GM13976 (cell line): ENCODE measurements around the gene GRID1.
A peak's percentile ranks its signal among the peaks of the same experiment; 100 is the strongest.

Experiments
- DNase-seq: peaks from one replicate; pipeline ENCODE4 v3.0.0; 2012; ENCODE audit warnings: low spot score
- in situ Hi-C: fragments of 300-500 bp; cut with MboI; formaldehyde crosslinking; loops from one replicate; pipeline ENCODE4 v1.12.0; 2022; ENCODE audit warnings: low sequenced_read_pairs, mixed read lengths, inconsistent platforms; ENCODE audit not compliant: unreplicated experiment
- TF ChIP-seq, protein P1 (sequence below): IDR thresholded peaks from 2 replicates; pipeline ENCODE4 v1.5.1; 2012; ENCODE audit warnings: borderline replicate concordance, mild to moderate bottlenecking; ENCODE audit not compliant: insufficient read depth; ENCODE audit errors: extremely low read depth, missing control alignments, control extremely low read depth

GRID1 gene

DNA sequence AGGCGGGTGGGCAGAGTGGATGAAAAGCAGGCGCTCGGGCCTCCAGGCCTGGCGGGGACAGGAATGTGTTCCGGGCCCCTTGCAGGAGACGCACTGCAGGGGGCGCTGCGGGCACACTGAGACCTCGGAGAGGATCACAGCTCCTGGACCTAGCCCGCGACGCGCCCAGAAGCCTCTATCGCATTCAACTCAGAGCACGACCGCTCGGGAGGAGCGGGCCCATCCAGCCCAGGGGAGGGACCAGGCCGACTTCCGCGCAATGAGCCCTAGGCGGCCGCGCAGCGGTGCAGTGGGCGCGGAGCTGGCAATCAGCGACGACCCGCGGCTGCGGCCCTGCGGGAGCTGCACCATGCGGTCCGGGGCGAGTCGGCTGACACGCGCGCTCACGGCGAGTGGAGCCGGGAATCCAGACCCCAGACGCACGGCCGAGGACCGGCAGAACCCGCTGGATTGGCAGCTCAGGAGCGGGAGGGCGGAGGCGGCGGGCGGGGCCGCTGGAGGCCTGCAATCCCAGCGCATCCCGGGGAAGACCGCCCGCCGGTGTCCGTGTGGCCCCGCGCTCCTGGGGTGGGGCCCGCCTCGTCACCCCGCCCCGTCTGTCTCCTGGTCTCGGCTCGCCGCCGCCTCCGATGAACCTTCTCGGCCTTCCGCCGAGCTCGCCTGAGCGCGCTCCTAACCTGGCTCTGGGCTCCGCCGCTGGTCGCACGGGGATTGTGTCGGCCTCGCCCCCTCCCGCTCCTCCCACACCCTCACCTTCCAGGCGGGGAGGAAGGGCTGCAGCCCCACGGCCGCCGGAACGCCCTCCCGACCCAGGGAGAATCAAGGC is 33.5 kb upstream of the GRID1 start:
- in situ Hi-C loops: loop anchor here (5.0 kb wide), 1 partner anchor 182 kb away; no protein-coding TSS in a partner anchor
- peak; percentile 93 for DNase-seq
- TF ChIP-seq, protein P1, sequence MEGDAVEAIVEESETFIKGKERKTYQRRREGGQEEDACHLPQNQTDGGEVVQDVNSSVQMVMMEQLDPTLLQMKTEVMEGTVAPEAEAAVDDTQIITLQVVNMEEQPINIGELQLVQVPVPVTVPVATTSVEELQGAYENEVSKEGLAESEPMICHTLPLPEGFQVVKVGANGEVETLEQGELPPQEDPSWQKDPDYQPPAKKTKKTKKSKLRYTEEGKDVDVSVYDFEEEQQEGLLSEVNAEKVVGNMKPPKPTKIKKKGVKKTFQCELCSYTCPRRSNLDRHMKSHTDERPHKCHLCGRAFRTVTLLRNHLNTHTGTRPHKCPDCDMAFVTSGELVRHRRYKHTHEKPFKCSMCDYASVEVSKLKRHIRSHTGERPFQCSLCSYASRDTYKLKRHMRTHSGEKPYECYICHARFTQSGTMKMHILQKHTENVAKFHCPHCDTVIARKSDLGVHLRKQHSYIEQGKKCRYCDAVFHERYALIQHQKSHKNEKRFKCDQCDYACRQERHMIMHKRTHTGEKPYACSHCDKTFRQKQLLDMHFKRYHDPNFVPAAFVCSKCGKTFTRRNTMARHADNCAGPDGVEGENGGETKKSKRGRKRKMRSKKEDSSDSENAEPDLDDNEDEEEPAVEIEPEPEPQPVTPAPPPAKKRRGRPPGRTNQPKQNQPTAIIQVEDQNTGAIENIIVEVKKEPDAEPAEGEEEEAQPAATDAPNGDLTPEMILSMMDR: peak; percentile 86

DNA sequence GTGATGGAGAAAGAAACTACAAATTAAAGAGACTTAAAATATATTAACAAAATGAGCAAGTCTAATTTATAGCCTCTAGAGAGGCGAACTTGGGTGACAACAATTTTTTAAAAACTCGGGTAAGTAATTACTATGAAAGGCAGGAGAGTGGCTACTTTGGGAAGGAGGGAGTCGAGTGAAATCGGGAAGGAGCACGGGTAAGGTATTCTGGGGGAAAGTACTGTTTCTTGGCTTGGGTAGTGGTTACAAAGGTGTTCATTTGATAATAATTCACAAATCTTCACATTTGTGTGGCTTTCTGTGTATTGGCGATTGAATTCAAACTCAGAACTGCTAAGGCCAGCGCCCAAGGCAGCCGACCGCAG is 32.9 kb upstream of the GRID1 start:
- DNase-seq: no peak
- TF ChIP-seq, protein P1: no peak
- in situ Hi-C loops: loop anchor here (5.0 kb wide), 1 partner anchor 183 kb away; no protein-coding TSS in a partner anchor

DNA sequence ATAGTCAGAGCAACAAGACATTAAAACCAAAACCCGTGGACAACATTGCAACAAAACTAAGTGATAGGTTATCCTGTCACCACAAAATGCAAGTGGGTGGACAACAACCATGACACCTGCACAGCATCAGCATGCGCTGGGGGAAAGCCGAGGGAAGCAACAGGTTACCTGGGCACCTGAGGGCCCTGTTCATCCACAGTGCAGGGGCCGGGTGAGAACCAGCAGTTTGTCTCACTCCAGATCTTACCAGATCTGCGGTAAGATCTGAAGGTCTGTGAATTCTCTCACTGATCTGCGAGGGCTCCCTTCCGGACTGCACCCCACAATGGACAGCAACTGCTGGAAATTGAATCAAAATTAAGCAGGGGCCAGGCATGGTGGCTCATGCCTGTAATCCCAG is 30.5 kb upstream of the GRID1 start:
- TF ChIP-seq, protein P1: no peak
- in situ Hi-C loops: loop anchor here (5.0 kb wide), 1 partner anchor 185 kb away; no protein-coding TSS in a partner anchor
- no peak for DNase-seq

DNA sequence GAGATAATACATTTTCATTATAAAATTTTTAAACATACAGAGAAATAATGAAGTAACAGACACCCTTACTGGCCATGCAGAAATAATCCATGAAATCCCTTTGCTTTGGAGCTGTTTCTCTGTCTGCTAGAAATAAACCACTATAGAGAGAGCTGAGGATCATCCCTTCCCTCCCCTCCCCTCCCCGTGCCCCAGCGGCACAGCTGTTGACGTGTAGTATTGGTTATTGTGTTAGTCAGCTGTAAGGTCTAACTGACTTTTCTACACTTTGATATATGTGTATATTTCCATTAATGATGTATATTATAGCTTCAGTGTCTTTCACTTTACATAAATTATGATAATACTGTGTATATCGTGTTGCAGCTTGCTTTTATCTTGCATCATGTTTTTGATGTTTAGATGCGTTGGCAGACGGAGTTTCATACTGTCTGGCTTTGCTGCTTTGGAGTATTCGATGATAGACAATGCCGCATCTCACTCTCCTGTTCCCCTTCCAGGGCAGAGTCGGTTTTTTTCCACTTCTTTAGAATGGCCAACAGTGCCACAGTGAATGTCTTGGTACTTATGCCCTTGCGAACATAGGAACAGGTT is 27.4 kb upstream of the GRID1 start:
- in situ Hi-C loops: no loop called here
- TF ChIP-seq, protein P1: no peak
- DNase-seq: no peak

DNA sequence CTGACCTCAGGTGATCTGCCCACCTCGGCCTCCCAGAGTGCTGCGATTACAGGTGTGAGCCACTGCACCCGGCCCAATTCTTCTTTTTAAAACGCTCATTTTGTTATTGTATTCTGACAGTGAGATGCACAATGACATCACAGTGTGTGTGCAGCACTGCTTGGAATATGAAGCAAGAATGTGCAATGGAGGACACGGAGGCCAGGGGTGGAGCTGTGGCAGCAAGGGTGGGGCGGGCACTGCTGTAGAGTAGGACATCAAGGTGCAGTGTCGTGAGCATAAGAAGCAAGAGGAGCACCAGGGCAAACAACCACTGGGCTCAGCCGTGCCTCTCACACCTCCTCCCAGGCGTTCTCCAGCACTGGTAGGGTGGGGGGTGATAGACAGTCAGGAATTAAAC is 26.8 kb upstream of the GRID1 start:
- TF ChIP-seq, protein P1: no peak
- in situ Hi-C loops: no loop called here
- DNase-seq: no peak

DNA sequence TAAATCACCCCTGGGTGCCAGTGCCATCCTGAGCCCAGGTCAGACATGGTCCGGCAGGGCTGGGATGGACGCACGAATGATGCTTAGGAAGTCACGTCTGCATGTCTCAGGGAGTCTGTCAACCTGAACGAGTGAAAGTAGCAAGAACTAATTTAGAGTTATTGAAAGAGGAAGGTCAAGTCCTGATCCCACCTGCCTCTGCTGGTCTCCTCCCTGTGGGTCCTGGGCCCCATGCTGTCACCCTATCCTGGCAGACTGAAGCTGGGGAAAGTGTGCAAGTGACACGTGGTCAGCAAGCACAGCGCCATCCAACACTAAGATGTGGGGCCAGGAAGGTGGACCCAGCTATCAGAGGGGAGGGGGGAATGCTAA is 26.1 kb upstream of the GRID1 start:
- TF ChIP-seq, protein P1: no peak
- in situ Hi-C loops: no loop called here
- peak; percentile 80 for DNase-seq
